NCI-H2171 treated with DMSO at 0.1 percent for 48 hours (cell line): ENCODE measurements around the gene FOSL2.

Experiments used
- DNase-seq: peaks from one replicate; lab custom pipeline; 2025; lab: John Stamatoyannopoulos, UW

The FOSL2 gene

DNA sequence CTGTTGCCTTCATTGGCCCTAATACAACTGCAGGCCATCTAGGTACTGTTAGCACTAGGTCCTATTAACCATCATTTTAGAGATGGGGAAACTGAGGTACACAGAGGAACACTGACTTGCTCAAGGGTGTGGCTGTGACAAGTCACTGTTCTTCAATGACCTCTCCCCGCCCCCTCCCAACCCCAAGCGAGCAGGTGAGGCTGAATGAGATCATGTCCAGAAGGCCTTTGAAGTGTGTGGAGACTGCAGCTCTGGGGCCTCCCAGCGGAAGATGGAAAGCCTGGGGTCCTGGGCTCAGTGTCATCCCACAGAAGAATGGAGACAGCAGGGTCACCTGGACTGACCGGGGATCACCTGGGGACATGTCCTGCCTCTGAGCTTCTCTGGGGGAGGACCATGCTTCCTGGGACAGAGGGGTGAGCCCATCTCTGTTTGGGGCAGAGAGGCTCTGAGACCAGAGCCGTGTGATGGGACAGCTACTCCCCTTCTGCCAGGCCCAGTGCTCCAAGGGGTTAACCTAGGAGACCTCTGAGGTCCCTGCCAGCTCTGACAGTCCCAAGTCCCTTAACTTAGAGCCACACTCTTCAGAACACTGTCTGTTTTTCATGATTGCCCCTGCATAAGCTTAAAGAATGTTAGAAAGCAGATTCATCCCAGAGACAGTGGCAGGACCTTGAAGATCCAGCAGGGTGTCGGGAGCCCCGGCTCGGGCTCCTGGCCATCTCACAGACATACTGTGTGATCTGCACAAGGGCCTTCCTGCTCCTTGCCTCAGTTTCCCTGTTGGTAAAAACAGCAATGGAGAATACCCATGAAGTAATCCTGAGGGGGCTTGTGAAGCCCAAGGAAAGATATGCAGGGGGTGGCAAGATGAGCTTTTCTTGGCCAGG lies 16.7 kb upstream of the FOSL2 start:
- no peak for DNase-seq

DNA sequence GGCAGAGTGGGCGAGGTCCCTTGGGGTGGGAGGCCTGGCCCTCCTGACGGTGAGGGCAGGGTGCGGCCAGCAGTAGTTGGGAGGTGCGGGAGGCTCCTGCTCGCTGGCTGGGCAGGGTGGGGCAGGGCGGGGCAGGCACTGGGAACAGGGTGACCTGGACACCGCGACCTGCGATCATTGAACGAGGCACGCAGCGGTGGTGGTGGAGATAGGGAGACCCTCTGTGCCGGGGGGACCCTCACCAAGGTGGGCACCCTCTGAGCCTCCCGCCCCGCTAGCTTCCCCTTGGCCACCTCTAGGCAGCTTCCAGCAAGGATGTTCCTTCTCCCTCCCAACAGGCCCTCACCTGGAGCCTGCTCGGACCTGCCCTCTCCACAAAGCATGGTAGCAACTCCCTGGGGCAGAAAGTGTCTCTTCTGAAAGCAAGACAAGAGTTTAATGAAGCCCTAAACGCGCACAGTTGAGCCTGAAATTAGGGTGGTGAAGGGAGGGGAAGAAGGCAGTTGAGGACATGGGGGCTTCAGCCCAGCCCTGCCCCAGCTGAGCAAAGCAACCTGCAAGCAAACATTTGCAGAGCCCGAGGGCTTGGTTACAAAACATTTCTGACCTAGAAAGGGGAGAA lies 15.4 kb upstream of the FOSL2 start:
- no peak for DNase-seq

DNA sequence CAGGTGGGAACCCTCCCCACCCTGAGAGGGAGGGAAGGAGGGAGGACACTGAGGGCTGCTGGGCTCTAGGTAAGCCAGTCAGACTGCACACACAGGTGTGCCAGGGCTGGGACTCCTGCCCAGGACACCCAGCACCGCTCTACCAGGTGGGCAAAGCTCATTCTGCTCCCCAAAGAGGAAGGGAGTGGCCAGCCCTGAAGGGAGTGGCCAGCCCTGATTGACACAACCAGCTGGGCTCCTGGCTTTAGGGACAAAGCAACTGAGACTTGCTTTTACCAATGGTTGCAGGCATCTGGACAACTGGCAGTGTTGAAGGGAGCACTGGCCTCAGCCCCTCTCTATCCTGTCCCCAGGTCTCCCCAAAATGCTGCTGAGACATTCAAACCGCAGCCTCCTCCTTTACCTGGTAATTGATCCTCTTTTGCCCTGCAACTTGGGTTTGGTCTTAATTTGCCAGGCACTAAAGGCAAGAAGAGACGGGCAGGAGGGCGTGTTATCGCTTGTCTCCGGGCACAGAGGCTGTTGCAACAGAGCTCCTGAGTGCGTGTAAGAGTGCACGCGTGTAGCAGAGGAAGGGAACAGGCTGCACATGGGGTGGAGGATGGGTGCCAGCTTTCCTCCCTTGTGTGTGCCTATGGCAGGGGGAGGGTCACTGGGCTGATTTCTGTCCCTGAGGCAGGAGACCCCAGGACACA lies 14.5 kb upstream of the FOSL2 start:
- DNase-seq: peak; percentile 80

DNA sequence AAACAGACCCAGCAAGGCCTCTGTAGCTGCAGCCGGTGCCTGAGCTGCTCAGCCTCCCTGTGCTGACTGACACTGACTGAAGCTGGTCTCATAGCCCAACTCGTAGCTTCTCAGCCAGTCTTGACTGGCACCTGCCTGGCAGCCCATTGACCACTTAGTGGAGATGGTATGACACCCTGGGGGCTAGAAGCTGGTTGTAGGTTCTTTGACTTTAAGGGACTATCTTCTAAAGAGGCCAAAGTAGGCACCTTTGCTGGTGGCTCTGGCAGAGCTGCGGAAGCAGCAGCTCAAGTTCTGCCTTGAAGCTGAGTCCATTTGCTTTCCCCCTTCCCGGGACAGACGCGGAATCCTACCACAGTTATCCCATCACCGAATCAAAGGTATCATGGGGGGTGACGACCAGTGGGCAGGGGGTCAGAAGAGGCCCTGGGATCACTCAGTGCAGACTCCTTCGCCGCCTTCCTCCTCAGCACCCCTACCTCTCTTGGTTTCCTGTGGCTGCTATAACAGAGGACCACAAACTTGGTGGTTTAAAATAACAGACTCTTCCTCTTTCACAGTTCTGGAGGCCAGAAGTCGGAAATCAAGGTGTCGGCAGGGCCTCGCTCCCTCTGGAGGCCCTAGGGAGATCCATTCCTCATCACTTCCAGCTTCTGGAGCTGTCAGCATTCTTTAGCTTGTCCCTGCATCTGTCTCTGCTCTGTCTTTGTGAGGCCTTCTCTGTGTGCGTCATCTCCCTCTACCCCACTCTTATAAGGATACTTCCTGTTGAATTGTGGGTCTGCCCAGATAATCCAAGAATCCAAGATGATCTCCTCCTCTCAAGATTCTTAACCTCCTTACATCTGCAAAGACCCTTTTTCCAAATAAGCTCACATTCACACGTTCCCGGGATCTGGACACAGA lies 13.7 kb upstream of the FOSL2 start:
- DNase-seq: no peak

GRCh38 chr2:28380219-28380618 lies 12.4 kb upstream of the FOSL2 start:
- no peak for DNase-seq

DNA sequence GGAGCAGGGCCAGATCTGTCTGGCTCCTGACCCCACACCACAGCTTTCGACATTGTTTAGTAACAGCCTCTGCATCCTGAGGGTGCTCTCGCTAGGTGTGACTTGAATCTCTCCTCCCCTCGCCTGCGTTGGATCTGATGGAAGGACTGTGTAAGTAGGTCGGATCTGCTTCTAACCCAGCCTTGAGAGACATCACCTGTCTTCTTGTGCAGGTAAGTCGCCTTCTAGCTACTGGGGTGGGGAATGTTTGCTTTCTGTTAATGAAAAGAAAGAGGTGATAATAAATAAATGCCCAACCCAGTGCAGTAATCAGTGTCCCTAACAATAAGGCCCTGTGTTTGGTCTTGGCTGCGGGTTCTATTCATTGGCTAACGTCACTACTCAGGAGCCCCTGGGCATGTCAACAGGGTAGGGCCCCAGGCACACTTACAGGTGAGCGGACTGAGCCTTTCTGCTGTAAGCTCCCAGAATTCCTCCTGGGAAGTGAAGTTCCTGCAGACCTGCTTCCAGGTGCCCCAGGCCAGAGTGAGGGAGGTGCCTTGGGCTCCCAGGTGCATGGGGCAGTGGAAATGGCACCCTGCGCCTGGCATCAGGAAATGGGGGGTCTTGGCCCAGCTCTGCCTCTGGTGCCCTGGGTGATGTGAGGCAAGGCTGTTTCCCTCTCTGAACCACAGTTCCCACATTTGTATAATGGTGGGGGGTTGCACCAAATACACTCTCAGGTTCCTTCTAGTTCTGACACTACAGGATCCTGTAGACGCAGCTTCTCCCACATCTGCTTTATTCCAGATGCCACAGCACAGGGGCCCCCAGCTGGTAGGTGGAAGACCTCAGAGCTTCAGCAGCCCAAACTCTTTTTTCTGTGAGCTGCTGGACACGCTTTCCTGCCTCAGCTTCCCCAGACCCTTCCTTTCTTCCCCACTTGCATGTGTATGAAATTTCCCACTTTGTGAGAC lies 11.2 kb upstream of the FOSL2 start:
- no peak for DNase-seq

DNA sequence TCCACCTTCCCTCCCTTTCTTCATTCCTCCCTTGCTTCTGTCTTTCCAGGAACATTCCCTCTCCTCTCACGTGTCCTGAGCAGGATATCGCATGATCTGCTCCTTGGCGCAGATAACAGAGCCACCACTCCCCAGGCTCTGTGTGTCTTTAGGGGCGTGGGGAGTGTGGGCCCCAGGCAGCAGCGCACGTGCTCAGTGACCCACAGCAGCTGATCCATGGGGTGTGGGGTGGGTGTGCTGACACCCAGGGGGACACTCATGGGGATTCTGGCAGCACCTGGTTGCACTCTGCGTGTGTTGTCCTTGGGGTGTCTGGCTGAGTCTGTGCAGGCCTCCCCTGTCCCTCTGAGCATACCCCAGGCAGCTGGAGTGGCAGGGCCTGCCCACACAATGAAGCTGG lies 9.9 kb upstream of the FOSL2 start:
- no peak for DNase-seq

GRCh38 chr2:28387082-28387960 lies 5.3 kb upstream of the FOSL2 start:
- DNase-seq: no peak

DNA sequence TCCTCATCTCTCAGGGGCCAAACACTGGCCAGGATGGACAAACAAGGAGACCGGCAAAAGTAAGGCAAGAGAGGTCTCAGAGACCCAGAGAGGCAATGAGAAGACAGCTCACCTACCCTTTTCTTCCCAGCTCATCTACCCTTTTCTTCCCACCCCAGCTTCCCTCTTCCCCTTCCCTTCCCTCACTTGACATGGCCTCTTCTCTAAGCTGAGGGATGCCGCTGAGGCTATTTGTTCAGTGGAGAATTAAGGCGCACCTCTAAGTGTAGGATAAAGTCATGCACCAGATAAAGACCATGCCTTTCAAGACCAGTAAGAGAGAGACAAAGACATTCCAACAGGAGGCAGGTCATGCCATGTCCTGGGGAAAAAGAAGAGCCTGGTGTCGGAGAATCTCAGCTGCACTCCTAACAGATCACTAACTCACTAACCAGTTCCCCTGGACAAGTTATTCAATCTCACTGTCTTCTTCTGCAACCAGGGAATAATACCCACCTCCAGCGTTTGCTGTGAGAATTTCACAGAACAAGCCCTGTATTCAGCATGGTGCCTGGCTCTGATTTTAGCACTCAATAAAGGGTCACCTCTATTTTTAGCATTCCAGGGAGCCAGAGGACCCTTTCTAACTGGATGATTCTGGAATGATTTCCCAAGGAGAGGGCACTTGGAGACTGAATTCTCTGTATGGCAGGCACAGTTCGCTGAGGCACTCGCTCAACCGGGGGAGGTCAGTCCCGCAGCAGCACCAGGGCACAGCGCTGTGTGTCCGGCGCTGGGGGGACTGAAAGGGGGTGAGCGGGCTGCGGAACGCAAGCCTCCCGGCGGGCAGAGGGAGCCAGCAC lies 3.0 kb upstream of the FOSL2 start:
- DNase-seq: no peak

DNA sequence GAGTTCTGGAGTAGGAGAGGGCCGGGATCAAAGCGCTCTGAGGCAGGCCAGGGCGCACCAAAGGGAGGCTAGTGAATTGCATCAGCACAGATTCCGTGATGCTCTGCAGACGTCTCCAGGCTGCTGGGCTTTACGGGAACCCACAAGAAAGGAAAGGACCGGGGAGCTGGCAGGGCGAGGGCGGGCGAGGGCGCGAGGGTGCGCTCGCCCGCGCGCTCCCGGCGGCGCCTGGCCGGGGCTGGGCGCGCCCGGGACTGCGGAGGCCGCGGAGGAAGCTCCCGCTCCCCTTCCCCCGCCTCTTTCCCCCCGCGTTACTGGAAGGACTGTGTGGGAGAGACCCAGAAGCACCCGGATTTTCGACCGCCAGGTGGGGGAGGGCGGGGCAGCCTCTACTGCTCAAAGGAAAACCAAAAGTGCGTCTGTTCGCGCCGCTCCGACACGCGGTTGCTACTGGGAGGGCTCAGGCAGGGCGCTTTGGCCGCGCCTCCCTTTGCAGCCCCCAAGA lies 2.4 kb upstream of the FOSL2 start:
- DNase-seq: peak; percentile 87

DNA sequence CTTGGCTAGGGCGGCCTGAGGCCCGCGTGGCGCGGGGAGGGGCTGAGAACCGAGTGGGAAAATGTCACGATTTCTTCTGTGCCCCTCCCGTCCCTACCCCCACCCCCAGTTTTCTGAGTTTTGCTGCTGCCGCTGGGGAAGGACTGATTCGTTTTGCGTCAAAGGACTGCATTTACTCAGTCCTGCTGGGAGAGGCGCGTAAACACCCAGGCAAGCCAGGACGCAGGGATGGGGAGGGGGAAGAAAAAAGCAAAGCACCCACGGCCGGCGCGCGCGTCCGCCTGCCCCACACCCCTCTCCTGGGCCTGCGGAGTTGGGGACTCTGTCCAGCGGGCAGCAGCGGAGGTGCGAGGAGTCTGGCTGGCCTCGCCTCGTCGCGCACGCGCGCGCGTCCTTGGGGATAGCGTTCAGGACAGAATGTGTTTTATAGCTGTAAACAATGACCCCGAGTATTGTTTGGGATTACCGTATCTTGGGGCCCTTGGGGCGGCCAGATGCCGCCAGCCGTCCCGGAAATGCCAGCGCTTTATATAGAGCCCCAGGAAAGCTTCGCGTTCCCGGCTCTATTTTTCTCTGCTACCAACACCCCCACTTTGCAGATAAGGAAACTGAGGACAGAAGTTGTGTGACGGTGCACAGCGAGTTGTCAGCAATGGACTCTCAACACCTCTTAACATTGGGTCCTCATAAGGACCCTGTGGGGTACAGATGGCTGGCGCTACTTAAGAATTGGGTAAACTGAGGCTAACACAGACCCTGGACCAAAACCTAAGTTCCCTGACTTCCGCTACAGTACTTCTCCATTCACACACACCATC lies 1.7 kb upstream of the FOSL2 start:
- peak; percentile 71 for DNase-seq

- DNase-seq: peak; percentile 64
Measured at GRCh38 chr2:28391564-28392296, 928 bp upstream of the FOSL2 start.

DNA sequence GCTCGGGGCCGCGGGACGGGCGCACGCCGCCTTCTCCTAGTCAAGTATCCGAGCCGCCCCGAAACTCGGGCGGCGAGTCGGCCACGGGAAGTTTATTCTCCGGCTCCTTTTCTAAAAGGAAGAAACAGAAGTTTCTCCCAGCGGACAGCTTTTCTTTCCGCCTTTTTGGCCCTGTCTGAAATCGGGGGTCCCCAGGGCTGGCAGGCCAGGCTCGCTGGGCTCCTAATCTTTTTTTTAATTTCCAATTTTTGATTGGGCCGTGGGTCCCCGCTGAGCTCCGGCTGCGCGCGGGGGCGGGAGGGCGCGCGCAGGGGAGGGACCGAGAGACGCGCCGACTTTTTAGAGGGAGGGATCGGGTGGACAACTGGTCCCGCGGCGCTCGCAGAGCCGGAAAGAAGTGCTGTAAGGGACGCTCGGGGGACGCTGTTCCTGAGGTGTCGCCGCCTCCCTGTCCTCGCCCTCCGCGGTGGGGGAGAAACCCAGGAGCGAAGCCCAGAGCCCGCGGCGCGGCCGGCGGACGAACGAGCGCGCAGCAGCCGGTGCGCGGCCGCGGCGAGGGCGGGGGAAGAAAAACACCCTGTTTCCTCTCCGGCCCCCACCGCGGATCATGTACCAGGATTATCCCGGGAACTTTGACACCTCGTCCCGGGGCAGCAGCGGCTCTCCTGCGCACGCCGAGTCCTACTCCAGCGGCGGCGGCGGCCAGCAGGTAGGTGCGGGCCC lies 617 bp downstream of the FOSL2 start:
- DNase-seq: peak; percentile 55

- no peak for DNase-seq
Measured at GRCh38 chr2:28394331-28394877, 1.7 kb downstream of the FOSL2 start.

- no peak for DNase-seq
Measured at GRCh38 chr2:28394997-28395333, 2.3 kb downstream of the FOSL2 start.
